H4 (cell line): ENCODE results near the gene ELFN2. TPM values are rescaled to one million over a fixed set of nuclear protein-coding genes. Genes with fewer than 3 reads are reported as not detected.

Experiments used
- DNase-seq: peaks from one replicate; pipeline ENCODE4 v3.0.0-alpha.2; 2015; ENCODE audit warnings: low spot score
- total RNA-seq: library from RNA; depleted of rRNA; stranded (reverse); fragments of >200 nt; shearing (Covaris generic); gene quantifications from 2 replicates; pipeline ENCODE4 v1.2.3, GENCODE V29; 2014

Gene ELFN2
- total RNA-seq, 1 experiment from 2014 or later, result 0.29 TPM

- no peak for DNase-seq
Observed at GRCh38 chr22:37455896-37456295, 28.6 kb upstream of the ELFN2 start.

DNA sequence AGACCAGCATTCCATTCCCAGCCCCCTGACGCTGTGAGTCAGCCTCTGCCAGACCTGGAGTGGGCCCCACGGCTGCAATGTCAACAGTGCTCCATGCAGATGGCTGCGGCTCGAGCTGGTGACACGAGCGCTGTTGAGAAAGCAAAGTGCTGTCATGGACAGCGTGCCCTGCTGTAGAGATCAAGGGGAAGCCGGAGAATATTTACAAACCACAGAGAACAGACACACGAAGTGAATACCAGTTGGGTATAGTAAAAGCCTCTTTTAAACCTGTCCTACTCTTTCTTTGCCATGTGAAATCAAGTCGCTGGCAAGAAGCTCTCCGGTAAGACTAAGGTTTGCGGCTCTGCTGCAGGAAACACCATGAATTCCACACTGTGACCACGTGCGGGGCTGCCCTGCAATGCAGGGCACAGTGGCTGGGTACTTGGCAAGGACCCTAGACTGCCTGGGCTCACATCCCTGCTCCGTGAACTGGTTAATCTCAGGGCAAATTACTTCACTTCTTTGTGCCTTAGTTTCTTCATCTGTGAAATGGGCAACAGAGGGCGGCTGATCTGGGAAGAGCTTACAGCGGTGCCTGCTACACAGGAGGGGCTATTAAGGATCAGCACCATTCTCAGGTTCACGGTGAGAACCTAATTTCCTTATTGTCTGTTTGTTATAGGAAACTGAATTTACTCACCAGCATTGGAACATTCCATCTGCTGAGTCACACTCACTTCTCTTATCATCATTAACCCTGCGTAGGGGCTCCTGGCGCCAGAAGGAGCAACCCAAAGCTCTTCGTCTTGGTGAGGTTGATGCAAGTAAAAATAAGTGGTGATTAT is 27.8 kb upstream of the ELFN2 start:
- peak; percentile 75 for DNase-seq

- no peak for DNase-seq
Observed at GRCh38 chr22:37453696-37454095, 26.4 kb upstream of the ELFN2 start.

- no peak for DNase-seq
Observed at GRCh38 chr22:37451218-37451617, 23.9 kb upstream of the ELFN2 start.

DNA sequence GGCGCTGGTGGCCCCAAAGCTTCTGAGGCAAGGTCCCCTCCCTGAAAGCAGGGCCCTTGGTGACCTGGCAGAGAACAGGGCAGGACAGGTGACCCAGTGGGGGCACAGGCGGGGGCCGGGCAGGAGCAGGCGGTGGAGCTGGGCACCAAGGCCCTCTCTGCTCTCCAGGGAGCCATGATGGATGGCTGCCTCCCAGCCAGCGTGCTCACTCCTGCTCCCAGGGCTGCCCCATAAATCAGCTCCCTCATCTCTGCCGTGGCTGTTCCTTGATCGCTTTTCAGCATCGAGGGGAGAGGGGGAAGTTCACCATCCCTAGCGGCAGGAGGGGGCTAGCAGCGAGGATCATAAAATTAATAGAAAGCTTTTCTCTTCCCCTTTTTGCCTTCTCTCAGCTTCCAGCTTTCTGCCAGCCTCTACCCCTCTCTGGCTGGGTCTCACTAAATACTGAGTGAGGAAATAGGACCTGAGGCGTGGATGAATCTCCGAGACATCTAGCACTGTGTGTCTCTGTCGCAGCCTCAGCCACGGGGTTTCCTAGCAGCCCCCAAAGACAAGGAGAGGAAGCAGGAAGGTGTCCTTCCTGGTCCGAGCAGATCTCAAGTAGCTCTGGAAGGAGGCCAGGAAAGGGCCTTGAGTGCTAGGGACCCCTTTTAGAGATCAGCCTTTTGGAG is 22.2 kb upstream of the ELFN2 start:
- no peak for DNase-seq

DNA sequence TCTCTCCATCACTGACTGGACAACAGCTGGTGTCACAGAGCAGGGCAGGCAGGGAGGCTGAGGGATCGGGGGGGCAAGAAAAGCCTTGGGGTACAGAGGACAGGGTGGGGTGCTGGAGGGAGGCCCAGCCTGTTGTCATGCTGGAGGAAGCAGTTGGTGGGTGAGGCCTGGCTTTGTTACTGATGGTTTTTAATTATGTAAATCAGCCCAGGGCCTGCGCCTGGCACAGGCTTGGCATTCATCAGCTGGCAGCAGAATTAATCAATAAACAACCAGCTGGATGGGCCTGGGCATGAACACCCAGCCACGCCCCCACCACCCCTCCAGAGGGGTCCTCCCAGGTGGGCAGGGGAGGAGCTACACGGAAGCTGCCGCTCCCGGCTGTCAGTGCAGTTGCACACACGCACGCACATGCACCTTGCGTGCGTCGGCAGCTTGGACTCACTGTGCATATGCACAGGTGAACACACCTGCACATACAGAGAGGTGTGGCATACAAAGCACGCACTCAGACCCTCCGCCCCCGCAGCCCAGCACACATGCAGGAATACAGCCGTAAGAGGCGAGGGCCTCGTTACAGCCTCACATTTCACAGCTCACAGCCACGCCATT is 21.3 kb upstream of the ELFN2 start:
- DNase-seq, result no peak

DNA sequence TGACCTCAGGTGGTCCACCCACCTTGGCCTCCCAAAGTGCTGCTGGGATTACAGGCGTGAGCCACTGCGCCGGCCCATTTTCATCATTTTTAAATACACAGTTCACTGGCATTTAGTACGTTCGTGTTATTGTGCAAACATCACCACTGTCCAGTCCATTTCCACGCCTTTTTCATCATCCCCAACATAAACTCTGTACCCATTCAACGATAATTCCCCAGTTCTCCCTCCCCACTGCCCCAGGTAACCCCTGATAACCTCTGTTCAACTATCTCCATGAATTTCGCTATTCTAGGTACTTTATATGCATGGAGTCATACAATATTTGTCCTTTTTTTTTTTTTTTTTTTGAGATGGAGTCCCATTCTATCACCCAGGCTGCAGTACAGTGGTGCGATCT is 18.2 kb upstream of the ELFN2 start:
- no peak for DNase-seq

- DNase-seq, result no peak
Observed at GRCh38 chr22:37443977-37444376, 16.7 kb upstream of the ELFN2 start.

DNA sequence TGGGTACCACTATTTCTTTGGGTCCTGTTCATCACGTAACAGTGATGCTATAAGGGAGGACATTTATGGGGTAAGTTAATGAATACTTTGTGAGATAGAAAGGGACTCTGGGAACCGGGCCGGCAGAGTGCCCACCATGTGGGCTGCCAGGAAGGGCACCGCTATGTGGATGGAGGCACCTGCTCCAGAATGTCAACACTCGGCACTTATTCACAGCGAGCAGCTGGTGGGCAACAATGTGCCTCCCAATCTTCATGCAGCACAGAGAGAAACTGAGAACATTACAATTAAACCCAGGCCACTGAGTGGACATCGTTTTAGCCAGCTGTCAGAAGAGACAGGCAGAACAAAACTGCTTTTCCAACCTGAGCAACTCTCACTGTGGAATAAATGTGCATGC is 15.8 kb upstream of the ELFN2 start:
- no peak for DNase-seq

- DNase-seq, result peak; percentile 59
Observed at GRCh38 chr22:37442537-37442936, 15.3 kb upstream of the ELFN2 start.

GRCh38 chr22:37442135-37442534 is 14.9 kb upstream of the ELFN2 start:
- DNase-seq, result no peak

- DNase-seq, result no peak
Observed at GRCh38 chr22:37440875-37441274, 13.6 kb upstream of the ELFN2 start.

DNA sequence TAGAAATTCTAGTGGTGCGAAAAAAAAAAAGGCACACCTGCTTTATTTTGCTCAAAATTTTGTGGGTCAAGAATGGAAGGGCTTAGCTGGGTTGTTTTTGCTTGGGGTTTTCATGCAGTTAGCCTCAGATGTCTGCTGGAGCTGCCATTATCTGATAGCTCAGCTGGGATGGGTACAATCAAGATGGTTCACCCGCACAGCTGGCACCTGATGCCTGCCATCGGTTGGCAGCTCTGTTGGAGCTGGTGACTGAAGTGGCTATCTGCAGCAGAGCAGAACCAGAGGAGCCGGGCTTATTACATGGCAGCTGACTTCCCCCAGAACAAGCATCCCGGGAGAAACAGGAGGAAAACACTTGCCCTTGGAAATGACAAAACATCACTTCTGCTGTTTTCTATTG is 12.1 kb upstream of the ELFN2 start:
- no peak for DNase-seq

GRCh38 chr22:37435970-37436603 is 8.8 kb upstream of the ELFN2 start:
- DNase-seq, result no peak

- DNase-seq, result no peak
Observed at GRCh38 chr22:37433786-37434185, 6.5 kb upstream of the ELFN2 start.

DNA sequence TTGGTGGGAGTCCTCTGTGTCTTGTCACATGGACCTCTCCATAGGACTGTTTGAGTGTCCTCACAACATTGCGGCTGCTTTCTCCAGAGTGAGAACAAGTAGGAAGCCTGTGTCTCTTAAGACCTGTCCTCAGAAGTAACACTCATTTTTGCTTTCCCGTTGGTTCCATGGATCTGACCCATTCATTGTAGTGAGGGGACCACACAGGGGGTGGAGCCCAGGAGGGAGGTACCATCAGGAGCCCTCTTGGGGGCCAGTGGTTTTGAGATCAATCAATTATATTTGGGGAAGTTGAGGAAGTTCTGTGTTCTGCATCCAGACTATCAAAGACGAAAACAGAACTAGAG is 5.4 kb upstream of the ELFN2 start:
- no peak for DNase-seq

- peak; percentile 92 for DNase-seq
Observed at GRCh38 chr22:37431801-37432707, 4.8 kb upstream of the ELFN2 start.

DNA sequence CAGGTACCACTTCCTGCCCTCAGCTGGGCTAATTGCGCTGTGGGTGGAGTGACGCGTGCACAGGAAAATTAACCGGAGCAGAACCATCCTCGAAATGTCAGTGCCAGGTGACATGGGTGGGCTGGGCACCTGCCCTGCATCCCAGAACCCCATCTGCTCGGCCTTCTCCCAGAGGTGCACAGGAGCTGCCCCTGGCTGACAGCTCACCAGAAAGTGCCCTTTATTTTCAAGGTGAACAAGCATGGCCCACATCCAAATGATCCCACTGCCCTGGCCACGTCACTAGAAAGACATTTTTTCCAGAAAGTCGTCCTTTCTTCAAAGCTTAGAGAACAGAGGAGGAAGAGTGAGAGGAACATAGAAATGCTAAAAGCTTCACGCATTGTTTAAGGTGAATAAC is 4.1 kb upstream of the ELFN2 start:
- DNase-seq, result no peak

GRCh38 chr22:37430941-37431340 is 3.7 kb upstream of the ELFN2 start:
- no peak for DNase-seq

- DNase-seq, result no peak
Observed at GRCh38 chr22:37428649-37429586, 1.6 kb upstream of the ELFN2 start.
